ENCODE data around the gene MYRF.

Gene MYRF

GRCh38 chr11:61746442-61747191 is 5.8 kb upstream of the MYRF start:
- TF ChIP-seq CTCF (IDR thresholded peaks at IDR 0.05) (no peak), ZFX (IDR thresholded peaks at IDR 0.05; ENCODE audit: borderline replicate concordance) (no peak)
- H3K27ac ChIP-seq: no peak overlapping the region

- TF ChIP-seq ZFX (IDR thresholded peaks at IDR 0.05; ENCODE audit: borderline replicate concordance) (no peak), CTCF (IDR thresholded peaks at IDR 0.05) (peak; percentile 94)
- no peak overlapping the region for H3K27ac ChIP-seq
Measured at GRCh38 chr11:61747192-61747966, 5.1 kb upstream of the MYRF start.

DNA sequence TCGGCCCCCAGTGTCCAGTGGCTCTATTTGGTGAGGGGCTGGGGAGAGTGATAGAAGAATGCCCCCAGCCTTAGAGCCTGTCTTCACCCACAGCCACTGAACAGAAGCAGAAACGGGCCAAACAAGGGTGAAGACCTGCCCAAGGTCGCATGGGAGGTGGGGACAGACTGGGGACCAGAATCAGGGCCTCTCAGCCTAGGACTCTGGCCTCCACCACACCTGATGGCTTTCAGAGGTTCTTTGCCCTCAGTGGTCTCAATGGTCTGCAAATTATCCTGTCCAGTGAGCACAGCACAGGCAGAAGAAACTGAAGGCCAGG is 4.5 kb upstream of the MYRF start:
- TF ChIP-seq ZFX (IDR thresholded peaks at IDR 0.05; ENCODE audit: borderline replicate concordance): no peak
- peak; percentile 71 for TF ChIP-seq CTCF (IDR thresholded peaks at IDR 0.05)
- H3K27ac ChIP-seq: no peak overlapping the region

GRCh38 chr11:61749591-61750217 is 2.7 kb upstream of the MYRF start:
- H3K27ac ChIP-seq: no peak overlapping the region

GRCh38 chr11:61750631-61751273 is 1.7 kb upstream of the MYRF start:
- no peak for TF ChIP-seq CTCF (IDR thresholded peaks at IDR 0.05)
- TF ChIP-seq ZFX (IDR thresholded peaks at IDR 0.05; ENCODE audit: borderline replicate concordance): no peak
- no peak overlapping the region for H3K27ac ChIP-seq

More at GRCh38 chr11:61749591-61750217, 2.7 kb upstream of the MYRF start:
- TF ChIP-seq CTCF (IDR thresholded peaks at IDR 0.05) (no peak), ZFX (IDR thresholded peaks at IDR 0.05; ENCODE audit: borderline replicate concordance) (no peak)

DNA sequence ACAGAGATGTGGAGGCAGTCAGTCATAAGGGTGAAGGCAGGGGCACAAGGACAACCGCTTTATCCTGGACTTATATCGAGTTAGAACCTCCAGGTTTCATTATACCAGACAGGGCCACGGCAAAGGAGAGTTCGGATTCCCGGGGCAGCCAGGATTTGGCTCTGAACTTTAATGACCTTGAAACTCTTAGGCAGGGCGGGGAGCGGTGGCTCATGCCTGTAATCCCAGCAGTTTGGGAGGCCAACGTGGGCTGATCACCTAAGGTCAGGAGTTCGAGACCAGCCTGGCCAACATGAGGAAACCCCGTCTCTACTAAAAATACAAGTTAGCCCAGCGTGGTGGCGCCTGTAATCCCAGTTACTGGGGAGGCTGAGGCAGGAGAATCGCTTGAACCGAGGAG is 1.1 kb upstream of the MYRF start:
- no peak overlapping the region for H3K27ac ChIP-seq
- TF ChIP-seq CTCF (IDR thresholded peaks at IDR 0.05) (no peak), ZFX (IDR thresholded peaks at IDR 0.05; ENCODE audit: borderline replicate concordance) (no peak)

Measured in 22Rv1 (cell line).